Heart right ventricle (tissue), 16 donors: Measurements from ENCODE around the gene YIPF5. TPM values are rescaled to one million over a fixed set of nuclear protein-coding genes. Genes with fewer than 3 reads are reported as not detected.

Experiments used
- ATAC-seq, 8 donors: fragments of 200-7000 bp; cut with Tn5 transposase; one replicate each; pipeline ENCODE4 v1.9.1; 2020; ENCODE audit warnings: mild to moderate bottlenecking in 8 of 8, moderate library complexity in 8 of 8, moderate number of reproducible peaks in 1 of 8
- DNase-seq, 2 donors: peaks; one replicate each; pipeline ENCODE4 v3.0.0-alpha.2; 2020
- H3K27ac ChIP-seq, 10 donors: fragments of 200-600 bp; sonication (generic) in 2 of 10; one replicate each; pipeline versions ENCODE4 v1.5.0 to v1.8.0; 2020 to 2022; ENCODE audit warnings: mild to moderate bottlenecking in 3 of 10
- H3K27me3 ChIP-seq, 7 donors: fragments of 200-600 bp; one replicate each; pipeline ENCODE4 v1.8.0; 2021 to 2022; ENCODE audit warnings: mild to moderate bottlenecking in 2 of 7
- H3K36me3 ChIP-seq, 9 donors: fragments of 200-600 bp; sonication (generic) in 1 of 9; one replicate each; pipeline versions ENCODE4 v1.5.0 to v1.8.0; 2020 to 2022; ENCODE audit warnings: mild to moderate bottlenecking in 2 of 9
- H3K4me1 ChIP-seq, 9 donors: fragments of 200-600 bp; sonication (generic) in 1 of 9; one replicate each; pipeline versions ENCODE4 v1.5.0 to v1.8.0; 2020 to 2022; ENCODE audit warnings: mild to moderate bottlenecking in 4 of 9
- H3K4me3 ChIP-seq, 10 donors: fragments of 200-600 bp; sonication (generic) in 2 of 10; one replicate each; pipeline versions ENCODE4 v1.5.0 to v1.8.0; 2020 to 2022; ENCODE audit warnings: mild to moderate bottlenecking in 7 of 10, moderate library complexity in 2 of 10
- H3K9me3 ChIP-seq, 11 donors: fragments of 200-600 bp in 10 of 11; sonication (generic) in 2 of 11; one replicate each; pipeline versions ENCODE4 v1.5.0 to v1.8.0; 2013 to 2022; ENCODE audit warnings: mild to moderate bottlenecking in 2 of 11, control low read depth in 1 of 11, moderate library complexity in 1 of 11
- CTCF ChIP-seq, 9 donors: fragments of 200-600 bp; sonication (generic) in 2 of 9; IDR thresholded peaks; one replicate each; pipeline versions ENCODE4 v1.5.0 to v1.8.0; 2021 to 2022; ENCODE audit warnings: antibody characterized with exemption in 9 of 9, mild to moderate bottlenecking in 5 of 9, moderate library complexity in 1 of 9
- WGBS, 2 donors: extraction: QIAGEN DNeasy Blood & Tissue Kit; methylation state at CpG; one replicate each; pipeline ENCODE4 v1.1.7; 2013; ENCODE audit warnings: inconsistent platforms in 1 of 2; 5-methylcytosine and 5-hydroxymethylcytosine counted together
- intact Hi-C, 10 donors: fragments of 100-400 bp; cut with DNase I; formaldehyde crosslinking; loops; one replicate each; pipeline versions ENCODE4 v1.11.1 to v1.14.2; 2022
- polyA plus RNA-seq, 2 donors: library from polyadenylated mRNA; stranded (reverse); fragments of 200-250 nt; gene quantifications; one replicate each; pipeline ENCODE4 v1.2.3, GENCODE V29; 2013
- total RNA-seq, 10 donors: library from RNA; stranded (reverse); fragmentation: NEBNext Ultra II Directional in 3 of 10; extraction: Animal tissue kit (Norgen Biotek cat#: 25700) in 3 of 10; gene quantifications; one replicate each; pipeline versions ENCODE4 v1.2.1 to v1.2.4, GENCODE V29; 2021 to 2023
- donor health status: Arrhythmogenic right ventricular cardiomyopathy.
- donor health status: ischemic (EF 13 %, LVEDD 7.1; RV severe dilation, severe dysfunction).
- donor health status: healthy with polysubstance abuse.
- donor health status: DM: no; HTN: yes; CAD: no.
- donor health status: DM: no; HTN: no; CAD: no.
- donor health status: ischemic (EF 25% LVEDD 6.9; RV normal size, moderate dysfunction).
- donor health status: ischemic (EF 25% LVEDD 5.7; RV mildly dilated, moderate dysfunction).
- donor health status: healthy.
- donor health status: DM: yes; HTN: yes; CAD: no.
- donor health status: Ischemic cardiomyopathy.
- donor health status: ischemic (EF 35%, LVEDD 5.7; RV mildly dilated, moderate dysfunction).
- donor health status: nonischemic (EF 11% LVEDD 7.7; RV severe dilation, severe dysfunction).
- donor health status: DM: yes; HTN: yes; CAD: no.
- donor health status: PGD.
- donor health status: ischemic (EF 29% LVEDD 5.4; RV normal size, mild dysfunction).
- donor health status: nonischemic (EF 23%, LVEDD 6.1; RV moderate dilation, normal function).

YIPF5 gene
- total and polyA plus RNA-seq, 12 donors: 3.9 to 34.9 (median 27.8) TPM

- intact Hi-C loops: no loop called here
- Histone ChIP-seq H3K4me3 (no peak overlapping the region), H3K27ac (no peak overlapping the region), H3K36me3 (no peaks in the 10 kb centered on the region), H3K4me1 (peaks cover 0 to 9% (median 0%) of the 10 kb centered on the region in 9 donors), H3K9me3 (no peaks in the 10 kb centered on the region), H3K27me3 (peaks cover 0 to 59% (median 28%) of the 10 kb centered on the region in 7 donors)
- ATAC-seq (no peak), DNase-seq (no peak)
- 90 to 96% methylated on average over 1 of the region's 1 CpG for WGBS, 2 donors
- TF ChIP-seq CTCF (IDR thresholded peaks at IDR 0.05): peak in 1 of 9 donors; percentile 10
These were observed 26.2 kb upstream of the YIPF5 start for GRCh38 chr5:144196612-144197011.

- intact Hi-C loops: no loop called here
- H3K27me3 ChIP-seq: peaks cover 0 to 47% (median 23%) of the 10 kb centered on the region in 7 donors
- 78 to 80% methylated on average over 4 of the region's 4 CpGs for WGBS, 2 donors
These were observed 25.0 kb upstream of the YIPF5 start for GRCh38 chr5:144195448-144195847.

GRCh38 chr5:144194144-144194543 is 23.7 kb upstream of the YIPF5 start:
- Histone ChIP-seq H3K36me3 (no peaks in the 10 kb centered on the region), H3K27ac (no peak overlapping the region), H3K9me3 (no peaks in the 10 kb centered on the region), H3K27me3 (peaks cover 0 to 34% (median 12%) of the 10 kb centered on the region in 7 donors), H3K4me3 (no peak overlapping the region), H3K4me1 (peaks cover 0 to 26% (median 0%) of the 10 kb centered on the region in 9 donors)
- ATAC-seq: no peak
- intact Hi-C loops: no loop called here
- WGBS, 2 donors: 66 to 75% methylated on average over 2 of the region's 2 CpGs
- TF ChIP-seq CTCF (IDR thresholded peaks at IDR 0.05): no peak
- no peak for DNase-seq

More at GRCh38 chr5:144195448-144195847, 25.0 kb upstream of the YIPF5 start:
- peaks cover 0 to 14% (median 0%) of the 10 kb centered on the region in 9 donors for H3K4me1 ChIP-seq
- no peak overlapping the region for H3K27ac ChIP-seq
- no peak for TF ChIP-seq CTCF (IDR thresholded peaks at IDR 0.05)
- H3K4me3 ChIP-seq: no peak overlapping the region
- DNase-seq: no peak
- ATAC-seq: no peak
- H3K36me3 ChIP-seq: no peaks in the 10 kb centered on the region
- no peaks in the 10 kb centered on the region for H3K9me3 ChIP-seq

GRCh38 chr5:144192661-144193060 is 22.2 kb upstream of the YIPF5 start:
- Histone ChIP-seq H3K36me3 (no peaks in the 10 kb centered on the region), H3K9me3 (no peaks in the 10 kb centered on the region), H3K4me1 (peaks cover 0 to 41% (median 3%) of the 10 kb centered on the region in 9 donors), H3K27me3 (peaks cover 0 to 19% (median 9%) of the 10 kb centered on the region in 7 donors), H3K27ac (no peak overlapping the region), H3K4me3 (no peak overlapping the region)
- intact Hi-C loops: no loop called here
- ATAC-seq (no peak), DNase-seq (no peak)
- TF ChIP-seq CTCF (IDR thresholded peaks at IDR 0.05): no peak
